Thyroid gland (tissue), 4 donors: ENCODE data around the gene WNT8B.

Experiments
- CTCF ChIP-seq, 6 experiments: fragments of 200-600 bp in 3 of 6; fragments of 450-650 bp in 3 of 6; sonication (generic) in 3 of 6; IDR thresholded peaks; one replicate each; pipeline ENCODE4 v1.5.1; 2016 to 2019; ENCODE audit warnings: antibody characterized with exemption in 6 of 6, mild to moderate bottlenecking in 2 of 6, inconsistent platforms in 1 of 6, moderate library complexity in 1 of 6
- POLR2A ChIP-seq, 2 donors: fragments of 450-650 bp; IDR thresholded peaks; one replicate each; pipeline ENCODE4 v1.6.1; 2017; ENCODE audit warnings: antibody characterized with exemption in 2 of 2, mild to moderate bottlenecking in 2 of 2, moderate library complexity in 1 of 2

GRCh38 chr10:100482834-100483185 lies 20.0 kb downstream of the WNT8B start:
- TF ChIP-seq POLR2A (IDR thresholded peaks at IDR 0.05), result no peak
- no peak for TF ChIP-seq CTCF (IDR thresholded peaks at IDR 0.05)
